ENCODE results near the gene ARL3. TPM values are rescaled to one million over a fixed set of nuclear protein-coding genes. Genes with fewer than 3 reads are reported as not detected.

ARL3 gene
- total RNA-seq, 1 donor from 2014 or later: 5.9 TPM

DNA sequence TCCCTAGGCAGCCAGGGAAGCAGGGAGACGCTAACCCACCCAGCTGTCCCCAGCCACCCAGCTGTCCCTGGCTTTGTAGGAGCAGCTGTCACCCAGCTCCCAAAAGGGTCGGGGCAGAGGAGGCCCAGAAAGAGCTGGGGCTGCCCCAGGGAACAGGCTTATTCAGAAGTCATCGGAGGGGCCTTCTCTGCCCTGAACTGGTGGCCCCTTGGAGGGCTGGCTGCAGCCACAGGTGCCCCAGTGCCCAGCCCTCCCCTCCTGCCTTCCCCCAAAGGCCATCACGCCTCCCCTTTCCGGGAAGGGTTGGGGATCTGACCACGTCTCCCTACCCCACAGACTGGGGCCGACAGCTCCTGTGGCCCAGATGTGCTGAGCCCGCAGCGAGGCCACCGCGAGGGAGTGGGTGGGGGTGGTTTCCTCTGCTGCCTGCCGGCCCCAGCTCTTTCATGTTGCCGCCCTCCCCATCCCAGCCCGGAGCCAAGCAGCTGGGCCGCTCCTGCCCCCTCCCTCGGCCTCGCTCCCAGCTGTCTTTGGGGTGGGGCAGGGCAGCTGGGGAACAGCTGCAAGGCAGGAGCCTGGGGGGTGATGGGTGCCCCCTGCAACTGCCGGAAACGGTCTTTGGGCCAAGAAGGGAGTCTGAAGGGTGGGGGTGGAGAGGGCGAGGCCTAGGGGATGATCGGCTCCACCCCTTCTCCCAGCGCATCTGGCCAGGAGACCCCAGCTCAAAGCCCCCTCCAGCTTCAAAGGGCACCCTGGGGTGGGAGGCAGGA lies 53.1 kb downstream of the ARL3 start:
- TF ChIP-seq, protein P1, sequence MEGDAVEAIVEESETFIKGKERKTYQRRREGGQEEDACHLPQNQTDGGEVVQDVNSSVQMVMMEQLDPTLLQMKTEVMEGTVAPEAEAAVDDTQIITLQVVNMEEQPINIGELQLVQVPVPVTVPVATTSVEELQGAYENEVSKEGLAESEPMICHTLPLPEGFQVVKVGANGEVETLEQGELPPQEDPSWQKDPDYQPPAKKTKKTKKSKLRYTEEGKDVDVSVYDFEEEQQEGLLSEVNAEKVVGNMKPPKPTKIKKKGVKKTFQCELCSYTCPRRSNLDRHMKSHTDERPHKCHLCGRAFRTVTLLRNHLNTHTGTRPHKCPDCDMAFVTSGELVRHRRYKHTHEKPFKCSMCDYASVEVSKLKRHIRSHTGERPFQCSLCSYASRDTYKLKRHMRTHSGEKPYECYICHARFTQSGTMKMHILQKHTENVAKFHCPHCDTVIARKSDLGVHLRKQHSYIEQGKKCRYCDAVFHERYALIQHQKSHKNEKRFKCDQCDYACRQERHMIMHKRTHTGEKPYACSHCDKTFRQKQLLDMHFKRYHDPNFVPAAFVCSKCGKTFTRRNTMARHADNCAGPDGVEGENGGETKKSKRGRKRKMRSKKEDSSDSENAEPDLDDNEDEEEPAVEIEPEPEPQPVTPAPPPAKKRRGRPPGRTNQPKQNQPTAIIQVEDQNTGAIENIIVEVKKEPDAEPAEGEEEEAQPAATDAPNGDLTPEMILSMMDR (IDR thresholded peaks at IDR 0.05; ENCODE audit: insufficient read depth, low read length, poor library complexity, severe bottlenecking): no peak
- DNase-seq (ENCODE audit: low read depth): no peak
- Histone ChIP-seq H3K4me3 (ENCODE audit: low read depth, low read length) (no peak overlapping the region), H3K36me3 (ENCODE audit: control insufficient read depth, insufficient read depth, low read length) (peaks cover 1% of the 10 kb centered on the region), H3K27me3 (ENCODE audit: control insufficient read depth, insufficient read depth, low read length) (no peaks in the 10 kb centered on the region)

DNA sequence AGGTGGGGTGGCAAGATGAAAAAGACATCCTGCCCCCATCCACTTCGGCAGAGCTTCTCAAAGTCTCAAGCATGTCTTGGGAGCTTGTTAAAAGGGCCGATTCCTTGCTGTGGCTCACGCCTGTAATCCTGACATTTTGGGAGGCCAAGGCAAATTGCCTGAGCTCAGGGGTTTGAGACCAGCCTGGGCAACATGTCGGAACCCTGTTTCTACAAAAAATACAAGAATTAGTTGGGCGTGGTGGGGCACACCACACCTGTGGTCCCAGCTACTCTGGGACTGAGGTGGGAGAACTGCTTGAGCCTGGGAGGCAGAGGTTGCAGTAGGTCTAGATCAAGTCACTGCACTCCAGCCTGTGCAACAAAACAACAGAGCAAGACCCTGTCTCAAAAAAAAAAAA lies 55.4 kb downstream of the ARL3 start:
- Histone ChIP-seq H3K4me3 (ENCODE audit: low read depth, low read length) (no peak overlapping the region), H3K27me3 (ENCODE audit: control insufficient read depth, insufficient read depth, low read length) (no peaks in the 10 kb centered on the region), H3K36me3 (ENCODE audit: control insufficient read depth, insufficient read depth, low read length) (peaks cover 1% of the 10 kb centered on the region)
- DNase-seq (ENCODE audit: low read depth): no peak
- TF ChIP-seq, protein P1 (IDR thresholded peaks at IDR 0.05; ENCODE audit: insufficient read depth, low read length, poor library complexity, severe bottlenecking): no peak

DNA sequence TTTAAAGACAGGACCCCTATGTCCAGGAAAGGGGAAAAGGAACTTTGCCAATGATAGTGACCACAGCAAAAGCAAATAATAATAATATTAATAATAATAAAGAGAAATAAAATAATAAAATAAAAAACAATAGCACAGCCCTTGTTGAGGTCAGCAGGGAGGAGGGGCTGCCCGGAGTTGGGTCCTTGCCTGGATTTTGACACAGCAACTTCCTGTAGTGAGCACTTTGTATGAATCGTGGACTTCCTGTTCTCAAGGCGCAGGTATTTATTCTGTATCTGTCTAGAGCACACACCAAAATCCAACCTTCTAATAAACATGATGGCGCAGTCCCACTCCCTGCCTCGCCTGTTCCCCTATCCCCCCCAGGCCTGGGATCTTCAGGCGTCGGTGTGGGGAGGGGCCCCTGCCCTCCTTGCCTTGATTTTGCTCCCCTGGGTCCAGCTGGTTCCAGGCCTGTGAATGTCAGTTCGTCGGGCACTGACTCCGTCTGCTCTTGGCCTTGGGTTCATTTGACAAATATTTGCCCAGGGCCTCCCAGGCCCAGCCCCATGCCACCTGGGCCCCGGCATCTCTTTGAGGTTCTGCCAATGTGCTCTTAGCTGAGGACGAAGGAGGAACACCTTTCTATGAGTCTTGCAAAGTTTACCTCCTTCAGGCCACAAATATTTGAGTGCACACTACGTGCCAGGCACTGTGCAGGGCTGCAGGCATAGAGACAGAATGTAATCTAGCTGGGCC lies 56.0 kb downstream of the ARL3 start:
- no peaks in the 10 kb centered on the region for H3K27me3 ChIP-seq (ENCODE audit: control insufficient read depth, insufficient read depth, low read length)
- TF ChIP-seq, protein P1 (IDR thresholded peaks at IDR 0.05; ENCODE audit: insufficient read depth, low read length, poor library complexity, severe bottlenecking): no peak
- H3K4me3 ChIP-seq (ENCODE audit: low read depth, low read length): no peak overlapping the region
- H3K36me3 ChIP-seq (ENCODE audit: control insufficient read depth, insufficient read depth, low read length): peaks cover 2% of the 10 kb centered on the region
- DNase-seq (ENCODE audit: low read depth): no peak

DNA sequence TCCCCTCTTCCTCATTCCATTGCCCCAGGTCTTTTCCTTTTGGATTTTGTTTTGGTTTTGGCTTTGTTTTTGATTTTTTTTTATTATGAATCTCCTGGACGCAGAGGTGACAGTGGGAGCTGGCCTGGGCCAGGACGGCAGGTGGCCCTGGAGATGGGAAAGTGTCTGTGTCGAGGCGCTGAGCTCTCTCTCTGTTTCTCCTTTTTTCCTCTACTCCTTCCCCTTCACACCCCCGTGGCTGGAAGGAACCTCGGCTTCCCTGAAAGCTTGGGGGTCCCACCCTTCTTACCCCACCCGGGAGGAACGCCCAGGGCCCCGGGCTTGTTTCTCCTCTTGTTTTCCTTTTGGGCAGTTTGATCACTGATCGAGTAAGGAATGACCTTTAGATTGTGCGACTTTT lies 56.7 kb downstream of the ARL3 start:
- no peak overlapping the region for H3K4me3 ChIP-seq (ENCODE audit: low read depth, low read length)
- H3K27me3 ChIP-seq (ENCODE audit: control insufficient read depth, insufficient read depth, low read length): no peaks in the 10 kb centered on the region
- no peak for DNase-seq (ENCODE audit: low read depth)
- peaks cover 2% of the 10 kb centered on the region for H3K36me3 ChIP-seq (ENCODE audit: control insufficient read depth, insufficient read depth, low read length)
- TF ChIP-seq, protein P1 (IDR thresholded peaks at IDR 0.05; ENCODE audit: insufficient read depth, low read length, poor library complexity, severe bottlenecking): no peak

DNA sequence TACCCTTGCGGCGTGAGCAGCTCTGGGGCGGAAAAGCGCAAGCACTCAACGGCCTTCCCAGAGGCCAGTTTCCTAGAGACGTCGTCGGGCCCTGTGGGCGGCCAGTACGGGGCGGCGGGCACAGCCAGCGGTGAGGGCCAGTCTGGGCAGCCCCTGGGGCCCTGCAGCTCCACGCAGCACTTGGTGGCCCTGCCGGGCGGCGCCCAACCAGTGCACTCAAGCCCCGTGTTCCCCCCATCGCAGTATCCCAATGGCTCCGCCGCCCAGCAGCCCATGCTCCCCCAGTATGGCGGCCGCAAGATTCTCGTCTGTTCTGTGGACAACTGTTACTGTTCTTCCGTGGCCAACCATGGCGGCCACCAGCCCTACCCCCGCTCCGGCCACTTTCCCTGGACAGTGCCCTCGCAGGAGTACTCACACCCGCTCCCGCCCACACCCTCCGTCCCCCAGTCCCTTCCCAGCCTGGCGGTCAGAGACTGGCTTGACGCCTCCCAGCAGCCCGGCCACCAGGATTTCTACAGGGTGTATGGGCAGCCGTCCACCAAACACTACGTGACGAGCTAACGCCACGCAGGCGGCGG lies 57.3 kb downstream of the ARL3 start:
- no peak for DNase-seq (ENCODE audit: low read depth)
- Histone ChIP-seq H3K27me3 (ENCODE audit: control insufficient read depth, insufficient read depth, low read length) (no peaks in the 10 kb centered on the region), H3K4me3 (ENCODE audit: low read depth, low read length) (no peak overlapping the region), H3K36me3 (ENCODE audit: control insufficient read depth, insufficient read depth, low read length) (peaks cover 2% of the 10 kb centered on the region)
- TF ChIP-seq, protein P1 (IDR thresholded peaks at IDR 0.05; ENCODE audit: insufficient read depth, low read length, poor library complexity, severe bottlenecking): no peak
